Large intestine (tissue), 3 donors: Measurements from ENCODE around the gene FEZ2. TPM values are rescaled to one million over a fixed set of nuclear protein-coding genes. Genes with fewer than 3 reads are reported as not detected.

Source experiments
- DNase-seq, 2 donors: peaks; one replicate each; pipeline versions ENCODE4 v3.0.0 to v3.0.0-alpha.2; 2013
- H3K27ac ChIP-seq: one replicate; pipeline ENCODE4 v1.5.1; 2013; ENCODE audit warnings: low read length
- H3K27me3 ChIP-seq: 2 replicates; pipeline ENCODE4 v1.6.1; 2013; ENCODE audit warnings: low read length; ENCODE audit not compliant: control insufficient read depth, insufficient read depth
- H3K36me3 ChIP-seq: 2 replicates; pipeline ENCODE4 v1.6.1; 2013; ENCODE audit warnings: low read length; ENCODE audit not compliant: control insufficient read depth, insufficient read depth
- H3K4me1 ChIP-seq: one replicate; pipeline ENCODE4 v1.6.1; 2013; ENCODE audit warnings: low read length; ENCODE audit not compliant: control insufficient read depth, insufficient read depth
- H3K4me3 ChIP-seq: one replicate; pipeline ENCODE4 v1.5.1; 2013; ENCODE audit warnings: low read length
- H3K9me3 ChIP-seq: one replicate; pipeline ENCODE4 v1.6.1; 2013; ENCODE audit warnings: mild to moderate bottlenecking, low read depth, low read length, moderate library complexity; ENCODE audit not compliant: control insufficient read depth
- WGBS: methylation state at CpG from one replicate; pipeline ENCODE4 v1.1.5; 2013; ENCODE audit warnings: low lambda C conversion rate; ENCODE audit not compliant: insufficient coverage; 5-methylcytosine and 5-hydroxymethylcytosine counted together
- polyA plus RNA-seq: library from polyadenylated mRNA; unstranded; fragments of 120-200 nt; gene quantifications from one replicate; pipeline ENCODE4 v1.2.1, GENCODE V29; 2013

FEZ2 gene
- polyA plus RNA-seq, 1 donor: 59.4 TPM

- Histone ChIP-seq H3K4me1 (no peaks in the 10 kb centered on the region), H3K36me3 (peaks cover 48% of the 10 kb centered on the region), H3K9me3 (no peaks in the 10 kb centered on the region), H3K27ac (no peak overlapping the region), H3K27me3 (no peaks in the 10 kb centered on the region), H3K4me3 (no peak overlapping the region)
- WGBS: no CpG with 5 or more reads among the region's 5 CpGs
- no peak for DNase-seq
Observed at GRCh38 chr2:36550006-36550405, 48.0 kb downstream of the FEZ2 start.

- no peak overlapping the region for H3K27ac ChIP-seq
- H3K9me3 ChIP-seq: no peaks in the 10 kb centered on the region
- no peaks in the 10 kb centered on the region for H3K27me3 ChIP-seq
- 82% methylated on average over 3 of the region's 7 CpGs for WGBS
- peaks cover 49% of the 10 kb centered on the region for H3K36me3 ChIP-seq
- no peaks in the 10 kb centered on the region for H3K4me1 ChIP-seq
- DNase-seq: no peak
- no peak overlapping the region for H3K4me3 ChIP-seq
Observed at GRCh38 chr2:36549165-36549574, 48.8 kb downstream of the FEZ2 start.

- Histone ChIP-seq H3K36me3 (peaks cover 48% of the 10 kb centered on the region), H3K27me3 (no peaks in the 10 kb centered on the region), H3K4me3 (no peak overlapping the region), H3K27ac (no peak overlapping the region), H3K9me3 (no peaks in the 10 kb centered on the region), H3K4me1 (no peaks in the 10 kb centered on the region)
- no peak for DNase-seq
- no CpG with 5 or more reads among the region's 3 CpGs for WGBS
Observed at GRCh38 chr2:36547906-36548305, 50.1 kb downstream of the FEZ2 start.

GRCh38 chr2:36545871-36546416 lies 52.0 kb downstream of the FEZ2 start:
- Histone ChIP-seq H3K27me3 (no peaks in the 10 kb centered on the region), H3K9me3 (no peaks in the 10 kb centered on the region), H3K4me3 (no peak overlapping the region), H3K4me1 (no peaks in the 10 kb centered on the region), H3K36me3 (peaks cover 49% of the 10 kb centered on the region), H3K27ac (no peak overlapping the region)
- no CpG with 5 or more reads among the region's 1 CpG for WGBS
- DNase-seq: no peak

GRCh38 chr2:36544638-36545338 lies 53.2 kb downstream of the FEZ2 start:
- no peak for DNase-seq
- Histone ChIP-seq H3K27me3 (no peaks in the 10 kb centered on the region), H3K4me1 (no peaks in the 10 kb centered on the region), H3K36me3 (peaks cover 50% of the 10 kb centered on the region), H3K9me3 (no peaks in the 10 kb centered on the region), H3K27ac (no peak overlapping the region), H3K4me3 (no peak overlapping the region)
- WGBS: 84% methylated on average over 5 of the region's 6 CpGs

GRCh38 chr2:36541891-36542595 lies 55.9 kb downstream of the FEZ2 start:
- H3K36me3 ChIP-seq: peaks cover 50% of the 10 kb centered on the region
- H3K4me3 ChIP-seq: no peak overlapping the region
- no CpG with 5 or more reads among the region's 4 CpGs for WGBS
- no peak overlapping the region for H3K27ac ChIP-seq
- H3K9me3 ChIP-seq: no peaks in the 10 kb centered on the region
- no peaks in the 10 kb centered on the region for H3K27me3 ChIP-seq
- no peaks in the 10 kb centered on the region for H3K4me1 ChIP-seq
- DNase-seq: no peak

- Histone ChIP-seq H3K4me1 (no peaks in the 10 kb centered on the region), H3K36me3 (peaks cover 51% of the 10 kb centered on the region), H3K27me3 (no peaks in the 10 kb centered on the region), H3K27ac (no peak overlapping the region), H3K9me3 (no peaks in the 10 kb centered on the region), H3K4me3 (no peak overlapping the region)
- no CpG with 5 or more reads among the region's 11 CpGs for WGBS
- no peak for DNase-seq
Observed at GRCh38 chr2:36540986-36541754, 56.8 kb downstream of the FEZ2 start.

- Histone ChIP-seq H3K27ac (no peak overlapping the region), H3K36me3 (peaks cover 47% of the 10 kb centered on the region), H3K9me3 (no peaks in the 10 kb centered on the region), H3K4me1 (no peaks in the 10 kb centered on the region), H3K4me3 (no peak overlapping the region), H3K27me3 (no peaks in the 10 kb centered on the region)
- 100% methylated on average over 3 of the region's 7 CpGs for WGBS
- DNase-seq: no peak
Observed at GRCh38 chr2:36539631-36540030, 58.3 kb downstream of the FEZ2 start.

- 91% methylated on average over 3 of the region's 5 CpGs for WGBS
- DNase-seq: no peak
- no peaks in the 10 kb centered on the region for H3K27me3 ChIP-seq
- H3K27ac ChIP-seq: no peak overlapping the region
- H3K9me3 ChIP-seq: no peaks in the 10 kb centered on the region
- no peak overlapping the region for H3K4me3 ChIP-seq
- no peaks in the 10 kb centered on the region for H3K4me1 ChIP-seq
- H3K36me3 ChIP-seq: peaks cover 37% of the 10 kb centered on the region
Observed at GRCh38 chr2:36538335-36538734, 59.6 kb downstream of the FEZ2 start.

GRCh38 chr2:36536776-36537175 lies 61.2 kb downstream of the FEZ2 start:
- Histone ChIP-seq H3K9me3 (no peaks in the 10 kb centered on the region), H3K36me3 (peaks cover 31% of the 10 kb centered on the region), H3K4me1 (peaks cover 2% of the 10 kb centered on the region)

More at GRCh38 chr2:36536776-36537175, 61.2 kb downstream of the FEZ2 start:
- H3K27me3 ChIP-seq: no peaks in the 10 kb centered on the region
- H3K27ac ChIP-seq: no peak overlapping the region
- no peak overlapping the region for H3K4me3 ChIP-seq
- no peak for DNase-seq
- WGBS: no CpG with 5 or more reads among the region's 3 CpGs
